Measurements from ENCODE around the gene PHC1. TPM values are rescaled to one million over a fixed set of nuclear protein-coding genes. Genes with fewer than 3 reads are reported as not detected.
A peak's percentile ranks its signal among the peaks of the same experiment; 100 is the strongest.

PHC1 gene
- total and polyA plus RNA-seq, 8 donors, result 4.3 to 176 (median 18.5) TPM

DNA sequence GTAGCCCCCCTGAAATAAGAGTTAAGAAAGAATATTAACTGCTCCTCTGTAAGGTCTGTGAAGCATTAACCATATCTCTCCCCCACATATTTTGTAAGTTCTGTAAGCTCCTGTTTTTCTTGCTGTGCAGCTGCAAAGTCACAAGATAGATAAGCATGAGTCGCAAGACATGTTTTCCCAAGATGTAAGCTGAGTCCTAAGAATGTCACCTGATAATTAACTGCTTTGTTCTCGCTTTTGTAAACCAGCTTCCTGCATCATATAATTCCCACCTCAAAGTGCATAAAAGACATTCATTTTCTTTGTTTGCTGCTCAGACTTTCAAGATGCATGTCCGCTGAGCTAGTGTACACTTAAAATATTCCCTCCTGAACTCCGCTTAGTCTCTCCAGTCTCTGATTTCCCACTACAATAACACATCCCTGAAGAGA is 27.0 kb upstream of the PHC1 start:
- Histone ChIP-seq H3K4me1 (peaks cover 0 to 4% (median 2%) of the 10 kb centered on the region in 4 donors), H3K36me3 (no peaks in the 10 kb centered on the region), H3K27ac (no peak overlapping the region), H3K27me3 (no peaks in the 10 kb centered on the region), H3K4me3 (no peak overlapping the region), H3K9me3 (no peaks in the 10 kb centered on the region)
- TF ChIP-seq POLR2A (IDR thresholded peaks at IDR 0.05) (no peak), POLR2AphosphoS5 (IDR thresholded peaks at IDR 0.05) (no peak), EP300 (IDR thresholded peaks at IDR 0.05) (no peak), CTCF (IDR thresholded peaks at IDR 0.05) (no peak)
- intact Hi-C loops (cut with DNase I; ENCODE audit: low total_unique reads), result no loop called here
- 70 to 83% (median 77%) methylated on average over 4 of the region's 4 CpGs for WGBS, 5 donors
- DNase-seq, result no peak

- peaks cover 0 to 4% (median 2%) of the 10 kb centered on the region in 4 donors for H3K4me1 ChIP-seq
- intact Hi-C loops (cut with DNase I; ENCODE audit: low total_unique reads), result loop anchor here (10.0 kb wide), 1 partner anchor 216 kb away; no protein-coding TSS in a partner anchor
- peak overlapping the region; percentile 40 to 53 (median 46) for H3K4me3 ChIP-seq
- H3K27ac ChIP-seq, result peak overlapping the region in 1 of 5 donors; percentile 49
- H3K36me3 ChIP-seq, result no peaks in the 10 kb centered on the region
- no peaks in the 10 kb centered on the region for H3K9me3 ChIP-seq
- DNase-seq, result peak; percentile 51 to 82
- 28 to 31% (median 29%) methylated on average over 14 of the region's 14 CpGs for WGBS, 5 donors
- TF ChIP-seq POLR2A (IDR thresholded peaks at IDR 0.05) (no peak), CTCF (IDR thresholded peaks at IDR 0.05) (peak in 4 of 7 experiments; percentile 82 to 90 (median 84))
- H3K27me3 ChIP-seq, result no peaks in the 10 kb centered on the region
Measured at GRCh38 chr12:8890313-8891085, 23.8 kb upstream of the PHC1 start.

GRCh38 chr12:8891976-8892375 is 22.3 kb upstream of the PHC1 start:
- intact Hi-C loops (cut with DNase I; ENCODE audit: low total_unique reads), result loop anchor here (10.0 kb wide), 1 partner anchor 217 kb away; no protein-coding TSS in a partner anchor
- Histone ChIP-seq H3K27me3 (no peaks in the 10 kb centered on the region), H3K9me3 (no peaks in the 10 kb centered on the region), H3K4me1 (peaks cover 0 to 4% (median 2%) of the 10 kb centered on the region in 4 donors), H3K4me3 (no peak overlapping the region), H3K27ac (no peak overlapping the region), H3K36me3 (no peaks in the 10 kb centered on the region)
- WGBS, 5 donors, result 94 to 98% (median 96%) methylated on average over 3 of the region's 3 CpGs
- TF ChIP-seq EP300 (IDR thresholded peaks at IDR 0.05) (no peak), CTCF (IDR thresholded peaks at IDR 0.05) (no peak), POLR2AphosphoS5 (IDR thresholded peaks at IDR 0.05) (no peak), POLR2A (IDR thresholded peaks at IDR 0.05) (no peak)
- no peak for DNase-seq

GRCh38 chr12:8894378-8894777 is 19.9 kb upstream of the PHC1 start:
- no peak overlapping the region for H3K4me3 ChIP-seq

More at GRCh38 chr12:8894378-8894777, 19.9 kb upstream of the PHC1 start:
- intact Hi-C loops (cut with DNase I; ENCODE audit: low total_unique reads), result loop anchor here (10.0 kb wide), 1 partner anchor 220 kb away; no protein-coding TSS in a partner anchor
- Histone ChIP-seq H3K4me1 (peaks cover 0 to 4% (median 2%) of the 10 kb centered on the region in 4 donors), H3K27ac (no peak overlapping the region), H3K27me3 (no peaks in the 10 kb centered on the region), H3K36me3 (no peaks in the 10 kb centered on the region), H3K9me3 (no peaks in the 10 kb centered on the region)
- TF ChIP-seq CTCF (IDR thresholded peaks at IDR 0.05) (no peak), POLR2AphosphoS5 (IDR thresholded peaks at IDR 0.05) (no peak), POLR2A (IDR thresholded peaks at IDR 0.05) (no peak), EP300 (IDR thresholded peaks at IDR 0.05) (no peak)
- DNase-seq, result no peak
